ENCODE measurements around the gene FOXO1.

DNA sequence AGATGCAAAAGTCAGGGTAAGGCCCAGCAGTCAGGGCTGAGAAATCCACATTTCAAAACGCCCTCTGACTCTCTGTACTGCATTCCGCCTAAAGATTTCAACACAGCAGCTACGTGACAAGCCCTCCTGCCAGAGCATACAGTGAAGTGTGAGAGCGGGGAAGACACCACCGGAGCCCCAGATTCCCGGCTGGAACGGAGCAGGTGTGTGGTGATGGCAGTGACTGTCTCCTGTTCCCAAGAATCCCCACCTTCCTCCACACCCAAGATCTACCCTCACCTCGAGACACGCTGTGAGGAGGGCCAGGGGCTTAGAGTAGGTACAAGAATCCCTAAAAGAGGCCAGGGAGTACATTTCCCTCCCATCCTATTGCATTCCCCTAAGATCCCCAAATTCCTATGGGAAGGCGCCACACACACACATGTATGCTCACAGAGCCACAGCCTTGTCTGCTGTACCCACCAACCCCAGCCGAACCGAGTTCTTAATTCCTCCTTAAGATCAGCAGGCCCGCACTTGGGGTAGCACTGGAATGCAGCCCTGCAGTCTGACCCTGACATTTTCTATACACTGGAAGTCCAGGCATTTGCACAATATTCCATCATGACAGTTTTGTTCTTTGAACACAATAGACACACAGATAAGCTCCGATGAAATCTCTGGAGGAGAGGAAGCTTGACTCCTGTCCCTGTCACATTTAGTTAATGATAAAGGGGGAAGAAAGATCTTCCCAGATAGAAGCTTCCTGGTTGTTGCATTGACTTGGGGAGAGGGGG lies 102.9 kb downstream of the FOXO1 start:
- TF ChIP-seq YY1 (IDR thresholded peaks at IDR 0.05; ENCODE audit: insufficient read depth, insufficient read length) (no peak), SUZ12 (IDR thresholded peaks at IDR 0.05; ENCODE audit: extremely low read depth, insufficient read depth, insufficient read length) (no peak)
